Skeletal muscle satellite cell (primary cell): ENCODE results near the gene ITGA11.

Source experiments
- H3K27me3 ChIP-seq: 2 replicates; pipeline ENCODE4 v1.7.0; 2013; ENCODE audit warnings: low read length; ENCODE audit not compliant: control insufficient read depth, insufficient read depth
- H3K36me3 ChIP-seq: 2 replicates; pipeline ENCODE4 v1.7.0; 2013; ENCODE audit warnings: mild to moderate bottlenecking, control low read depth, low read length; ENCODE audit not compliant: insufficient read depth
- H3K4me1 ChIP-seq: 2 replicates; pipeline ENCODE4 v1.7.0; 2013; ENCODE audit warnings: low read length; ENCODE audit not compliant: control insufficient read depth, insufficient read depth
- H3K4me2 ChIP-seq: 2 replicates; pipeline ENCODE4 v1.7.0; 2013; ENCODE audit warnings: mild to moderate bottlenecking, low read length
- H3K4me3 ChIP-seq: 2 replicates; pipeline ENCODE4 v1.7.0; 2013; ENCODE audit warnings: low read length
- H3K9ac ChIP-seq: 2 replicates; pipeline ENCODE4 v1.7.0; 2013; ENCODE audit warnings: mild to moderate bottlenecking, low read depth, low read length, moderate library complexity
- H3K9me3 ChIP-seq: replicated peaks from 2 replicates; pipeline ENCODE4 v1.7.0; 2013; ENCODE audit warnings: mild to moderate bottlenecking, control low read depth, low read length

The ITGA11 gene

DNA sequence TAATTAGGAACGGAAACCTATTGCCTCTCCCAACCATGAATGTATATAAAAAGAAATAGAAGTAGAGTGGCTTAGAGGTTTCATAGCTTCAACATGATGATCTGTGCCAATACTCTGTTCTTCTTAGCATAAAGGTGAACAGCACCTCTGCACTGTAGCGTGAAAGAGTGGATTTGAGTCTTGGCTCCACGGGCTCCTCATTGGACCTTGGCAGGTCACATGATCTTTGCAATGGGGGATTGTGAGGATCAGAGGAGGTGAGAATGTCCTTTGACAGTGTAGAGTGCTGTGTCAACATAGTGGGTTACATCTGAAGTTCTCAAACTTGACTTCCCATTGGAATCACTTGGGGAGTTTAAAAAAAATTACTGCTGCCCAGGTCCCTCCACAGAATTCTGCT, 103.0 kb downstream of the ITGA11 start:
- Histone ChIP-seq H3K4me1 (peaks cover 7% of the 10 kb centered on the region), H3K4me3 (no peak overlapping the region), H3K9me3 (no peaks in the 10 kb centered on the region), H3K4me2 (no peak overlapping the region), H3K27me3 (peaks cover 2% of the 10 kb centered on the region), H3K9ac (no peak overlapping the region), H3K36me3 (peaks cover 5% of the 10 kb centered on the region)

DNA sequence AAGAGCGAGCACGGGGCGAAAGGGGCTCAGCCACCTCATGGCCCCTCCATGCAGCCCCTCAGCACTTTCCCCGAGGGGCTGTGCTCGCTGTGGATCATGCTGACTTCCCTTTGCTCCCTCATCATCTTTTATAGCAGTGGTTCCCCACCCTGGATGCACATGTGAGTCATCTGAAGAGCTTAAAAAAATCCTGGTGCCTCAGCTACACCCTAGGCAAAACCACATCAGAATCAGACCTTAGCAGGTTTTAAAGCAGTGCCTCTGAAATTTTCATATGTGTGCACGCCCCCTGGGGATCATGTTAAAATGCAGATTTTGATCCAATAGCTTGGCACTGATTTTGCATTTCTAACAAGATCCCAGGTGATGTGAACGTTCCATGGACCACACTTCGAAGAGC, 103.5 kb downstream of the ITGA11 start:
- peaks cover 5% of the 10 kb centered on the region for H3K36me3 ChIP-seq
- no peak overlapping the region for H3K4me2 ChIP-seq
- H3K27me3 ChIP-seq, result peaks cover 7% of the 10 kb centered on the region
- H3K9me3 ChIP-seq, result no peaks in the 10 kb centered on the region
- peaks cover 2% of the 10 kb centered on the region for H3K4me1 ChIP-seq
- no peak overlapping the region for H3K4me3 ChIP-seq
- H3K9ac ChIP-seq, result no peak overlapping the region

DNA sequence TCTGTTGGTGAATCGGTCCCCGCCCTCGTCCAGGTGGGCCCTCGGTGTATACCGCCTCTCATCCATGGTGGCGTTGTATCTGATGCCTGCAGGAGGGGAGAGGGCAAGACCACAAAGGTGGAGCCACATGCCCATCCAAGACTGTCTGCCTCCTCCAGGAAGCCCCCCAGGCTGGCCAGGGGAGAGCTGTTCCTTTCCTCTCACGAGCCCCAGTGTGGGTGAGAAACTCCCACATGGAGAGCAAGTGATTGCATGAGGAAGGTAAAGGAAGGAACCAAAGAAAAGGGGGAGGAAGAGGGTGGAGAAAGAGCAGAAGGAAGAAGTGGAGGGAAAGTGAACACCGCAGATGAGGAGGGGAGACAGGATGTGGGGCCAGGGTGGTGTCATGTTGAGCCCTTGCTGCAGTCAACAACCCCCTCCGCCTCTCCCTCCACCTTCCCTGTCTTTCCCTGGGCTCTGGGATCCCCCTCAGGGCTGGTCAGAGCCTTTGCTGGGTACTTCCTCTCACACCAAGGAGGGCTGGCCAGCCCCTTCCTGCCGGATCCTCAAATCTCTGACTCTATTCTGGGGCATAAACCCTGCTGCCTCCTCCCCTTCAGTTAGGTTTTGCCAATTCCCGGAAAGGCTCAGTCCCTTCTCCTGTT, 105.1 kb downstream of the ITGA11 start:
- Histone ChIP-seq H3K9me3 (no peaks in the 10 kb centered on the region), H3K36me3 (peaks cover 5% of the 10 kb centered on the region), H3K9ac (no peak overlapping the region), H3K4me3 (no peak overlapping the region), H3K4me2 (no peak overlapping the region), H3K4me1 (no peaks in the 10 kb centered on the region), H3K27me3 (peaks cover 8% of the 10 kb centered on the region)

DNA sequence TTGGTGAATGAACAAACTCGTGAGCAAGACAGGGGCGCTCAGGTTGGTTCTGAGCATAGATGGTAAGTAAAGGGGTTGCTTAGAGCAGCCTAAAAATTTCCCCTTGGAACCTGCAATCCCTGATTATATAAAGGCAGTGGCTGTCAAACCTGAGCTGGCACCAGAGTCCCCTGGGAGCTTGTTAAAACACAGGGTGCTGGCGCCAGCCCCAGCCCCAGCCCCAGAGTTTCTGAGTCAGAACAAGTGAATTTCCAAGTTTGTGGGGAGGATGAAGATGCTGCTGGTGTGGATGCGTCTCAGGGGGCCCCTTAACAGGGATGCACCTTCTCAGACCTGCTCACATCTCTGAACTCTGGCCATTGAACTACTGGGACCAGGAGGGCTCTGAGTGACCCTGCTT, 106.2 kb downstream of the ITGA11 start:
- Histone ChIP-seq H3K4me3 (no peak overlapping the region), H3K36me3 (peaks cover 5% of the 10 kb centered on the region), H3K9me3 (no peaks in the 10 kb centered on the region), H3K4me2 (no peak overlapping the region), H3K4me1 (no peaks in the 10 kb centered on the region), H3K27me3 (peaks cover 6% of the 10 kb centered on the region), H3K9ac (no peak overlapping the region)

DNA sequence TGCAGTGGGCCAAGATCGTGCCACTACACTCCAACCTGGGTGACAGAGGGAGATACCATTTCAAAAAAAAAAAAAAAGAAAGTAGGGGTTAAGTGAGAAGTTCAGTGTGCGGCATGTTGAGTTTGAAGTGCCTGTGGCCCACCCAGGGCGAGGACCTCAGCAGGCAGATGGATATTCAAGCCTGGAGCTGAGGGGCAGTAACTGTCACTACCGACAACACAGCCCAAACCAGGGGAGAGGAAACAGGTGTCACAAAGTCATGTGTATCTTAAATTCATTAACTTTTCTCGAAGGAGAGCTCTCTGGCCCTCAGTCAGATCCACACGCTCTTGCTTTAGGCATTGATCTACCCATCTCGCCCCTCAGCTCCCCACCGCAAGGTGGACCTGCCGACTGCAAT, 109.2 kb downstream of the ITGA11 start:
- H3K4me2 ChIP-seq, result no peak overlapping the region
- H3K9ac ChIP-seq, result no peak overlapping the region
- no peak overlapping the region for H3K4me3 ChIP-seq
- H3K36me3 ChIP-seq, result peaks cover 5% of the 10 kb centered on the region
- no peaks in the 10 kb centered on the region for H3K4me1 ChIP-seq
- peaks cover 13% of the 10 kb centered on the region for H3K27me3 ChIP-seq
- H3K9me3 ChIP-seq, result no peaks in the 10 kb centered on the region

DNA sequence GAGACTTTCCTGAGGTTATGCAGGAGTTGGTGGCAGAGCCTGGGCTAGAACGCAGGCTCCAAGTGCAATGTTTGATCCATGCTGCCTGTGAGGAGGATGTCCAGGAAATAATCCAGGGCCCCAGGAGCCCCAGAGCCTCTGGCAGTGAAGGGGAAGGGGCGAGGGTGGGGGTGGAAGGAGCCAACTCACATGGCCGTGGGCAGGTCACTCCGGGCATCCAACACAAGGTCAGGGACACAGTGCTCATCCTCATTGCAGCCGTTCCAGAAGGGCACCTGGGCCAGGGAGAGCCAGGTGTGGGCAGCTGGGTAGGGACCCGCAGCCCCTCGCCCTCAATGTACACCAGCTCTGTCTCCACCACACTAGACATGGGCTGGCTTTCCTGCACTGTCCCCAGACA, 110.7 kb downstream of the ITGA11 start:
- Histone ChIP-seq H3K9ac (no peak overlapping the region), H3K36me3 (peaks cover 2% of the 10 kb centered on the region), H3K4me3 (no peak overlapping the region)

DNA sequence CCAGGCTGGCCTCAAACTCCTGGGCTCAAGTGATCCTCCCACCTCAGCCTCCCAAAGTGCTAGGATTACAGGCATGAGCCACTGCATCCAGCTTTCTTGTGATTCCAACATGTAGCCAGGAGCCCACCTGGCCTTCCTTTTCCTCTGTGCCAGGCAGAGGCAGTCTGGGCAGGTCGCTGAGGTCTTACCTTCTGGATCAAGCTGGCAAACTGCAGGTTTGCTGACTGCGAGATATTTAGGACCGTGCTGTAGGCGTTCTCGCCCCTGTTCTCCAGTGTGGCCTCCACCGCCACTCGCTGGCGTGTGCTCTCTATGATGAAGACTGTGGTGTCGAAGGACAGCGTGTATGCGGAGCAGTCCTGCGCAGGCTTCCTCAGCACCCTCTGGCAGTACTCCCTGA, 112.0 kb downstream of the ITGA11 start:
- Histone ChIP-seq H3K4me3 (no peak overlapping the region), H3K4me2 (no peak overlapping the region), H3K36me3 (no peaks in the 10 kb centered on the region), H3K27me3 (peaks cover 13% of the 10 kb centered on the region), H3K4me1 (no peaks in the 10 kb centered on the region), H3K9ac (no peak overlapping the region), H3K9me3 (no peaks in the 10 kb centered on the region)

More for the DNA sequence above, 110.7 kb downstream of the ITGA11 start:
- Histone ChIP-seq H3K4me1 (no peaks in the 10 kb centered on the region), H3K9me3 (no peaks in the 10 kb centered on the region), H3K27me3 (peaks cover 13% of the 10 kb centered on the region), H3K4me2 (no peak overlapping the region)

DNA sequence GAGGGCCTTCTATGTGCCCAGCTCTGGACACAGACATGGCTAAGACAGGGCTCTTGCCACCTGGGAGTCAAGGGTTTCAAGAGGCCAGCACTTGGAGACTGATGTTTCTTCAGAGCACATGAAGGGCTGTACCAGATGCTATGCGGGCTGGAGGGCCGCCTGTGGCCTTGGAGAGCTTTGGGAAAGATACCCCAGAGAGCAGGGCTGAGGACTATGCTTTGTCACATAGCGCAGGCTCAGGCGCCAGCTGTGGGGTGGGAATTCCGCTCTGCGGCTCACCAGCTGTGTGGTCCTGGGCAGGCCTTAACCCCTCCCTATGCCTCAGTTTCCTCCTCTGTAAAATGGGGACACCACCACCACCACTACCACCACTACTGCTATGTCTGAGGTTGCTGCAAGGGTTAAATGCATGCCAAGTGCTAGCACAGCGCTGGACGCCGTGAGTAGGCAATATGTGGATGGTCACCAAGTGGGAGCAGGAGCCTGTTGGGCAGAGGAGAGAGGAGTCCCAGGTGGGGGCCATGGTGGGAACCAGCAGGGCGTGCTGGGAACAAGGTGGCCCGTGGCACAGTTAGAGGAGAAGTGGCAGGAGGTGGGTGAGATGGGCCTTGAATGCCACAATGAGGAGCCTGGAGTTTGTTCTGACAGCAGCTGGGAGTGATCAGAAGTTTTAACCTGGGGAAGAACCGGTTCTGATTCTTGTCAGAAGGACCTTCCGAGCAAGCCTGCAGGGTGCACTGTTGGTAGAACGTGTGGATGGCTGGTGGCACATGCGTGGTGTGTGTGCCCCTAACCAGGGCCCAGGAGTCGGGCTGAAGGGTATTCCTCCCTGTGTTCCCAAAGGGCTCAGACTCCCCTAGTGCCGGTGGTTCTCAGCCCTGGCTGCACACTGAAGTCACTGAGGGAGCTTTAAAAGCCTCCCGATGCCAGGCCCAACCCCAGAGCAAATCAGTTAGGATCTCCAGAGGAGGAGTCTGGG, 112.7 kb downstream of the ITGA11 start:
- no peak overlapping the region for H3K4me2 ChIP-seq
- peaks cover 13% of the 10 kb centered on the region for H3K27me3 ChIP-seq
- no peak overlapping the region for H3K9ac ChIP-seq
- no peaks in the 10 kb centered on the region for H3K9me3 ChIP-seq
- no peaks in the 10 kb centered on the region for H3K4me1 ChIP-seq
- no peaks in the 10 kb centered on the region for H3K36me3 ChIP-seq
- no peak overlapping the region for H3K4me3 ChIP-seq

DNA sequence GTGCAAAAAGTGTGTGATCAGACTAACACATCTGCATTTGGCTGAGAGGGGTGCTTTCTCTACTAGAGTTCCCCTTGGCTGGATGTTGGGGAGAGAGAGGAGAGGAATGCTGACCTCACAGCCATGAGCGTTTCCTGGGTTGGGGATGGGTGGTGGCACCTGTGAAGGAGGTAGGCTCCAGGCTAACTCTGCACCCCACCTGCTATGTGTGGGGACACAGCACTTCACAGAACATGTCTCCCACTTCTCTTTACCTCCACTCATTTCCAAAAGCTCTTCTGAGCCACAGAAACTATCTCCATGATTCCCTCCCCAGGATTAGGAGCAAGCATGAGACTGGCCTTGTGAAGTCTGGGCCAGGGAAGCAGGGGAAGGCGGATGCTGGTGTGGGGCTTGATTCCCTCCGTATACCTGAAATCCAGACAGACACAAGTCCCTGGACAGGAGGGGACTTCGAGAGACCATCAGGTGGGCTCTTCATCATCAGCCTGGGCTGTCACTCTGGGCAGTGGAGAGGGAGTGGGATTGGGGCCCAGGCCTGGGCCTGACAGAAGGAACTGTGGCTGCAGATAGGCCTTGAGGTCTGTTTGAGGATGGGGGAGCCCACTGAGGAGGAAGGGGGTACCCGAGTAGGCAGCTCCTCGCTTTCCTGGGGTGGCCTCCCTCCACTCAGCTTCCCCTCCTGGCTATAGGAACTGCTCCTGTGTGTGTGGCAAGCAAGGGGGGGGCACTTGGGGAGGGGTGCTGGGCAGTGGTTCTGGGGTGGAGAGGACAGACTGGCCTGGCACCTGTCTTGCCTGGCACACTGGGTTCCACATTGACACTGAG, 113.7 kb downstream of the ITGA11 start:
- H3K9ac ChIP-seq, result no peak overlapping the region
- no peak overlapping the region for H3K4me3 ChIP-seq
- no peak overlapping the region for H3K4me2 ChIP-seq
- no peaks in the 10 kb centered on the region for H3K36me3 ChIP-seq
- H3K9me3 ChIP-seq, result no peaks in the 10 kb centered on the region
- peaks cover 5% of the 10 kb centered on the region for H3K4me1 ChIP-seq
- peaks cover 7% of the 10 kb centered on the region for H3K27me3 ChIP-seq

DNA sequence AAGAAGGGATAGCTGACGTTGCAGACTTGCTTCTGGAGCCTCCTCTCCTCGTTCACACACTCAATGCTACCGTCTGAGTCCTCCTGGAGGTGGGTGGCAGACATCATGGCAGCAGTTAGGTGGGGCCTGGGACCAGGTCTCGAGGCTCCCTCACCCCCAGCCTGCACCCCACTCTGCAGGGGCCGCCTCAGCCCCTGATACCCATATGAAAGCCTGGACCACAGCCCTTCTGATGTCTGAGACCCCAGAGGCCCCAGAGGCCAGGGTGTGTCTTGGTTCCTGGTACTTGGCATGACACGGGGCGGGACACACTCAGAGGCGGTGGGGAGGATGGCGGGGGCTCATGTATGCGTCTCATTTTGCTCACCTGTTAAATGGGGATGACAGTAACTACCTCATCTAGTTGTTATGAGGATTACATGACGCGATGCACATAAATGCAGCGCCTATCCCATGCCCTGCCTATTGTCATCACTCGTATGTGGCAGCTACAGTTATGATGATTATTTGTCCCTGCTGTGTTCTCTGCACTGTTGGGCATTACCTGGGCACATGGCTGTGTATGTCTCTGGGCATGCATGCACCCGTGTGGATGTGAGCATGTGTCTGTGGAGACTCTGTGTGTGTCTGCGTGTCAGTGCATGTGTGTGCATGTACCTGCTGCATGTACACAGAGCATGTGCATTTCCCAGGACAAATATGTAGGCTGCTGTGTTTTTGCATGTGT, 114.5 kb downstream of the ITGA11 start:
- no peak overlapping the region for H3K4me3 ChIP-seq
- H3K4me1 ChIP-seq, result peaks cover 13% of the 10 kb centered on the region
- no peak overlapping the region for H3K4me2 ChIP-seq
- peaks cover 7% of the 10 kb centered on the region for H3K27me3 ChIP-seq
- no peaks in the 10 kb centered on the region for H3K9me3 ChIP-seq
- no peak overlapping the region for H3K9ac ChIP-seq
- no peaks in the 10 kb centered on the region for H3K36me3 ChIP-seq
